DND-41 (cell line): ENCODE results near the gene ADRM1.

Experiments
- ATAC-seq: fragments of 200-7000 bp; cut with Tn5 transposase; 3 replicates; pipeline ENCODE4 v1.9.1; 2021; ENCODE audit warnings: low read depth; ENCODE audit not compliant: insufficient read depth
- DNase-seq: peaks from one replicate; pipeline ENCODE4 v3.0.0-alpha.2; 2020
- H2AFZ ChIP-seq: 2 replicates; pipeline ENCODE4 v1.6.0; 2012; ENCODE audit warnings: low read depth, low read length
- H3K27ac ChIP-seq: 2 replicates; pipeline ENCODE4 v1.5.1; 2012; ENCODE audit warnings: low read length, inconsistent platforms
- H3K27me3 ChIP-seq: fragments of 200-600 bp; sonication (generic); 2 replicates; pipeline ENCODE4 v1.6.0; 2012; ENCODE audit warnings: low read length, mild to moderate bottlenecking, inconsistent platforms; ENCODE audit not compliant: insufficient read depth, poor library complexity
- H3K36me3 ChIP-seq: 2 replicates; pipeline ENCODE4 v1.5.1; 2012; ENCODE audit warnings: low read length, inconsistent platforms; ENCODE audit not compliant: insufficient read depth
- H3K4me1 ChIP-seq: 2 replicates; pipeline ENCODE4 v1.5.1; 2012; ENCODE audit warnings: mild to moderate bottlenecking, low read length; ENCODE audit not compliant: insufficient read depth
- H3K4me2 ChIP-seq: 2 replicates; pipeline ENCODE4 v1.6.0; 2012; ENCODE audit warnings: mild to moderate bottlenecking, moderate library complexity, low read length, inconsistent platforms; ENCODE audit not compliant: insufficient read depth
- H3K4me3 ChIP-seq, 2 experiments: fragments of 200-600 bp in 1 of 2; shearing (Covaris generic) in 1 of 2; 2 replicates each; pipeline ENCODE4 v1.5.1; 2012 to 2016; ENCODE audit warnings: inconsistent platforms in 2 of 2, low read length in 2 of 2, mild to moderate bottlenecking in 2 of 2, low read depth in 1 of 2, moderate library complexity in 1 of 2
- H3K79me2 ChIP-seq: 2 replicates; pipeline ENCODE4 v1.6.0; 2012; ENCODE audit warnings: low read length, inconsistent platforms; ENCODE audit not compliant: insufficient read depth
- H3K9ac ChIP-seq: 2 replicates; pipeline ENCODE4 v1.6.0; 2012; ENCODE audit warnings: low read depth, mild to moderate bottlenecking, inconsistent platforms, low read length, moderate library complexity
- H3K9me3 ChIP-seq: 2 replicates; pipeline ENCODE4 v1.5.1; 2012; ENCODE audit warnings: low read length, moderate library complexity, mild to moderate bottlenecking, inconsistent platforms; ENCODE audit not compliant: insufficient read depth, severe bottlenecking
- H4K20me1 ChIP-seq: 2 replicates; pipeline ENCODE4 v1.6.0; 2012; ENCODE audit warnings: low read length; ENCODE audit not compliant: insufficient read depth
- EZH2 ChIP-seq: IDR thresholded peaks from 3 replicates; pipeline ENCODE4 v1.6.1; 2012; ENCODE audit warnings: borderline replicate concordance, low read depth, mild to moderate bottlenecking, moderate library complexity, low read length, inconsistent platforms; ENCODE audit not compliant: severe bottlenecking
- TF ChIP-seq, protein P1 (sequence below): IDR thresholded peaks from 2 replicates; pipeline ENCODE4 v1.5.1; 2012; ENCODE audit warnings: borderline replicate concordance, low read length, moderate library complexity, mild to moderate bottlenecking; ENCODE audit not compliant: poor library complexity, severe bottlenecking; ENCODE audit errors: extremely low read depth

ADRM1 gene

GRCh38 chr20:62356589-62357186 lies 53.9 kb downstream of the ADRM1 start:
- no peak overlapping the region for H3K4me3 ChIP-seq
- H3K4me2 ChIP-seq = no peak overlapping the region
- H3K27me3 ChIP-seq = no peaks in the 10 kb centered on the region
- H4K20me1 ChIP-seq = peaks cover 8% of the 10 kb centered on the region
- DNase-seq (no peak), ATAC-seq (no peak)
- no peak overlapping the region for H3K27ac ChIP-seq
- TF ChIP-seq EZH2 = no peak
- TF ChIP-seq, protein P1, sequence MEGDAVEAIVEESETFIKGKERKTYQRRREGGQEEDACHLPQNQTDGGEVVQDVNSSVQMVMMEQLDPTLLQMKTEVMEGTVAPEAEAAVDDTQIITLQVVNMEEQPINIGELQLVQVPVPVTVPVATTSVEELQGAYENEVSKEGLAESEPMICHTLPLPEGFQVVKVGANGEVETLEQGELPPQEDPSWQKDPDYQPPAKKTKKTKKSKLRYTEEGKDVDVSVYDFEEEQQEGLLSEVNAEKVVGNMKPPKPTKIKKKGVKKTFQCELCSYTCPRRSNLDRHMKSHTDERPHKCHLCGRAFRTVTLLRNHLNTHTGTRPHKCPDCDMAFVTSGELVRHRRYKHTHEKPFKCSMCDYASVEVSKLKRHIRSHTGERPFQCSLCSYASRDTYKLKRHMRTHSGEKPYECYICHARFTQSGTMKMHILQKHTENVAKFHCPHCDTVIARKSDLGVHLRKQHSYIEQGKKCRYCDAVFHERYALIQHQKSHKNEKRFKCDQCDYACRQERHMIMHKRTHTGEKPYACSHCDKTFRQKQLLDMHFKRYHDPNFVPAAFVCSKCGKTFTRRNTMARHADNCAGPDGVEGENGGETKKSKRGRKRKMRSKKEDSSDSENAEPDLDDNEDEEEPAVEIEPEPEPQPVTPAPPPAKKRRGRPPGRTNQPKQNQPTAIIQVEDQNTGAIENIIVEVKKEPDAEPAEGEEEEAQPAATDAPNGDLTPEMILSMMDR = no peak
- no peaks in the 10 kb centered on the region for H3K36me3 ChIP-seq
- no peaks in the 10 kb centered on the region for H3K4me1 ChIP-seq
- H3K9me3 ChIP-seq = no peaks in the 10 kb centered on the region
- no peak overlapping the region for H3K9ac ChIP-seq
- no peaks in the 10 kb centered on the region for H3K79me2 ChIP-seq
- H2AFZ ChIP-seq = no peak overlapping the region

DNA sequence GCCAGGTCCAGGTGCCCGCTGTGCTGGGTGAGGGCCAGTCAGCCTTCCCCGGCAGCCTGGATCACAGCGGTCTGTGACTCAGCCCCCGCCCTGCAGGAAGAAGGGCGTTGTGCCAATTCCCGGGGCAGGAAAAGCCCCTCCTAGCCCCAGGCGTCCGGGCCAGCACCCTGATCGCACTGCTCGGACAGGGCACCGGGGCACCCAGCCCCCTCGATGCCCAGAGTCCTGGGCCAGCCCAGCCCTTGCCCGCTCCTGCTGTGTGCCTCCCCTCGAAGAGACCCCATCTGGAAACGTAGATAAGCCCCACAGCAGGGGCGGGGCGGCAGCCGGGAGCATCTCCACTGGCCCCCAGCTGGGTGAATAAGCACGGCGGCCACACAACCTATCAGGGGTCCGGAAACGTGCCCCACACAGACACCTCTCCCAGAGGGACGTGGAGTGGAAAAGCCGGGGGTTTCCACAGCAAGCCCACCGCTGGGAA lies 54.4 kb downstream of the ADRM1 start:
- peaks cover 10% of the 10 kb centered on the region for H4K20me1 ChIP-seq
- H3K27ac ChIP-seq = no peak overlapping the region
- no peaks in the 10 kb centered on the region for H3K4me1 ChIP-seq
- DNase-seq (no peak), ATAC-seq (no peak)
- no peaks in the 10 kb centered on the region for H3K27me3 ChIP-seq
- H3K9me3 ChIP-seq = no peaks in the 10 kb centered on the region
- H3K9ac ChIP-seq = no peak overlapping the region
- TF ChIP-seq, protein P1 = no peak
- no peak for TF ChIP-seq EZH2
- H3K4me2 ChIP-seq = no peak overlapping the region
- H3K79me2 ChIP-seq = no peaks in the 10 kb centered on the region
- no peaks in the 10 kb centered on the region for H3K36me3 ChIP-seq
- no peak overlapping the region for H2AFZ ChIP-seq
- H3K4me3 ChIP-seq = no peak overlapping the region

GRCh38 chr20:62357681-62358080 lies 54.9 kb downstream of the ADRM1 start:
- H3K4me2 ChIP-seq = no peak overlapping the region
- H3K9ac ChIP-seq = no peak overlapping the region
- no peaks in the 10 kb centered on the region for H3K4me1 ChIP-seq
- H3K4me3 ChIP-seq = no peak overlapping the region
- no peak for DNase-seq
- no peak overlapping the region for H2AFZ ChIP-seq
- no peaks in the 10 kb centered on the region for H3K9me3 ChIP-seq
- no peak for ATAC-seq
- H3K79me2 ChIP-seq = no peaks in the 10 kb centered on the region
- no peak overlapping the region for H3K27ac ChIP-seq
- H3K27me3 ChIP-seq = no peaks in the 10 kb centered on the region
- H3K36me3 ChIP-seq = no peaks in the 10 kb centered on the region
- H4K20me1 ChIP-seq = peaks cover 15% of the 10 kb centered on the region
- TF ChIP-seq EZH2 = no peak
- TF ChIP-seq, protein P1 = no peak
